ENCODE measurements around the gene PHLDB1. TPM values are rescaled to one million over a fixed set of nuclear protein-coding genes. Genes with fewer than 3 reads are reported as not detected.

PHLDB1 gene
- total and polyA plus RNA-seq, 3 donors from 2014 or later: 51.1 to 102 (median 95.9) TPM

DNA sequence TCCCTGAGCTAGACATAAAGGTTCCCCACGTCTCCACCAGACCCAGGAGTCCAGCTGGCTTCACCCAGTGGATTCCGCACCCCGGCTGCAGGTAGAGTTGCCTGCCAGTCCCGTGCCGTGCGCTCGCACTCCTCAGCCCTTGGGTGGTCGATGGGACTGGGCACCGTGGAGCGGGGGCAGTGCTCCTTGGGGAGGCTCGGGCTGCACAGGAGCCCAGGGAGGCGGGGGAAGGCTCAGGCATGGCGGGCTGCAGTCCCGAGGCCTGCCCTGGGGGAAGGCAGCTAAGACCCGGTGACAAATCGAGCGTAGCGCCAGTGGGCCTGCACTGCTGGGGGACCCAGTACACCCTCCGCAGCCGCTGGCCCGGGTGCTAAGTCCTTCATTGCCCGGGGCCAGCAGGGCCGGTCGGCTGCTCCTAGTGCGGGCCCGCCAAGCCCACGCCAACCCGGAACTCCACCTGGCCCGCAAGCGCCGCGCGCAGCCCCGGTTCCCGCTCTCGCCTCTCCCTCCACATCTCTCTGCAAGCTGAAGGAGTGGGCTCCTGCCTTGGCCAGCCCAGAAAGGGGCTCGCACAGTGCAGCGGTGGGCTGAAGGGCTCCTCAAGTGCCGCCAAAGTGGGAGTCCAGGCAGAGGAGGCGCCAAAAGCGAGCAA lies 81.6 kb downstream of the PHLDB1 start:
- peak overlapping the region; percentile 25 to 39 for H3K4me3 ChIP-seq
- no peak for TF ChIP-seq POLR2A (IDR thresholded peaks at IDR 0.05)
- no peaks in the 10 kb centered on the region for H3K9me3 ChIP-seq
- H3K36me3 ChIP-seq (ENCODE audit: low read depth, missing control alignments): no peaks in the 10 kb centered on the region
- intact Hi-C loops (cut with DNase I; ENCODE audit: low total_unique reads): loop anchor here (10.0 kb wide), 1 partner anchor 266 kb away; the partner anchor contains the start of gene UPK2
- WGBS, 2 donors: 41 to 62% methylated on average over 15 to 41 of the region's 41 CpGs
- peak overlapping the region in 1 of 2 donors; percentile 14 for H3K27ac ChIP-seq
- H3K4me1 ChIP-seq: peaks cover 11% of the 10 kb centered on the region
- DNase-seq: no peak
- no peaks in the 10 kb centered on the region for H3K27me3 ChIP-seq

DNA sequence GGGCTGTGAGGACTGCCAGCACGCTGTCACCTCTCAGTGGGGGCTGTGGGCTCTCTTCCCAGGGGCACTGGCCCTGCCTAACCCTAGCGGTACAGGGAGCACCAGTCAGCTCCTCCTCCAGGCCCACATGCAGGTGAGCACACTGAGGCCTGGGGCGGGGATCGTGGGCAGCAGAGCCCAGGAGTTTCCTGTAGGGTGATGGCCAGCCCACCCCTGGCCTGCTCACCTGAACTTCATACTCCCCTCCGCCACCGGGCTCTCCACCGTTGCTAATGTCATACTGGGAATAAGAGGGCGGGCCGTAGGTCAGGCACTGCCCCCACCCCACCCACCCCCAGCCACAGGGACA lies 82.1 kb downstream of the PHLDB1 start:
- no peak for DNase-seq
- WGBS, 2 donors: 10% methylated on average over 4 to 9 of the region's 9 CpGs
- no peaks in the 10 kb centered on the region for H3K9me3 ChIP-seq
- intact Hi-C loops (cut with DNase I; ENCODE audit: low total_unique reads): loop anchor here (10.0 kb wide), 1 partner anchor 265 kb away; the partner anchor contains the start of gene UPK2
- H3K4me3 ChIP-seq: peak overlapping the region; percentile 25 to 39
- no peaks in the 10 kb centered on the region for H3K36me3 ChIP-seq (ENCODE audit: low read depth, missing control alignments)
- peak overlapping the region in 1 of 2 donors; percentile 14 for H3K27ac ChIP-seq
- H3K27me3 ChIP-seq: no peaks in the 10 kb centered on the region
- peaks cover 11% of the 10 kb centered on the region for H3K4me1 ChIP-seq
- TF ChIP-seq, protein P1, sequence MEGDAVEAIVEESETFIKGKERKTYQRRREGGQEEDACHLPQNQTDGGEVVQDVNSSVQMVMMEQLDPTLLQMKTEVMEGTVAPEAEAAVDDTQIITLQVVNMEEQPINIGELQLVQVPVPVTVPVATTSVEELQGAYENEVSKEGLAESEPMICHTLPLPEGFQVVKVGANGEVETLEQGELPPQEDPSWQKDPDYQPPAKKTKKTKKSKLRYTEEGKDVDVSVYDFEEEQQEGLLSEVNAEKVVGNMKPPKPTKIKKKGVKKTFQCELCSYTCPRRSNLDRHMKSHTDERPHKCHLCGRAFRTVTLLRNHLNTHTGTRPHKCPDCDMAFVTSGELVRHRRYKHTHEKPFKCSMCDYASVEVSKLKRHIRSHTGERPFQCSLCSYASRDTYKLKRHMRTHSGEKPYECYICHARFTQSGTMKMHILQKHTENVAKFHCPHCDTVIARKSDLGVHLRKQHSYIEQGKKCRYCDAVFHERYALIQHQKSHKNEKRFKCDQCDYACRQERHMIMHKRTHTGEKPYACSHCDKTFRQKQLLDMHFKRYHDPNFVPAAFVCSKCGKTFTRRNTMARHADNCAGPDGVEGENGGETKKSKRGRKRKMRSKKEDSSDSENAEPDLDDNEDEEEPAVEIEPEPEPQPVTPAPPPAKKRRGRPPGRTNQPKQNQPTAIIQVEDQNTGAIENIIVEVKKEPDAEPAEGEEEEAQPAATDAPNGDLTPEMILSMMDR (IDR thresholded peaks at IDR 0.05): no peak
- no peak for TF ChIP-seq POLR2A (IDR thresholded peaks at IDR 0.05)

DNA sequence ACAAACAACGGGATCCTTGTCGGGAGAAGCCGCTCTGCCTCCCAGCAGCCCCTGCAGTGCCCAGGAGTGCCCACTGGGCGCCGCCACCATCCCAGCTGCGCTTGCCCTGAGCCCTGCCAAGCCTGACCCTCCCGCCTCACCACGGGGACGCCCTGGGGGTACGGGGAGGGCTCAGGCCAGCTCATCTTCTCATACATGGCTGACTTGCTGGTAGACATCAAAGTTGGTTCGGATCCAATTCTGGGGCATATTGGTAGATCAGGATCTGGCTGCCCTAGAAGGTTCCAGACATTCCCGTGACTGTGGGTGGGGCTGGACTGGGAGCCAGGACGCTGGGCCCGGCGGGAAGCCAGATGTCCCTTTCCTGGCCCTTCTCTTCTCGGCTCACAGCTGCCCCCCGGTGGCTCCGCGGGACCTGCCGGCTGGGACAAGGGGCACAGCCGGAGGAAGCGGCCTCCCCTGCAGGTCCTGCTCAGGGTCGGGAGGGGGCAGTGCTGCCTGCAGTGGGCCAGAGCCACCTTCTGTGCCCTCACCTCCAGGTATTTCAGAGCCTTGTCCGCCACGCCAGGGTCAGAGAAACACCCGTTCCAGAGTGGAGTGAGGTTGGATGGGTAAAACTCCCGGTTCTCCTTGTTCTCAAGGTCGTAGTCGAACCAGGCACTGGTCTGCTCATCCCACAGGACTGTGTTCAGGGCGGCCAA lies 82.6 kb downstream of the PHLDB1 start:
- intact Hi-C loops (cut with DNase I; ENCODE audit: low total_unique reads): loop anchor here (10.0 kb wide), 3 partner anchors 105 to 265 kb away; partner anchors contain the start of genes DDX6 and UPK2
- WGBS, 2 donors: 0 to 7% methylated on average over 10 to 24 of the region's 30 CpGs
- DNase-seq: peak; percentile 81
- Histone ChIP-seq H3K4me3 (peak overlapping the region; percentile 25 to 39), H3K9me3 (no peaks in the 10 kb centered on the region), H3K27me3 (no peaks in the 10 kb centered on the region), H3K27ac (peak overlapping the region; percentile 74 to 79), H3K4me1 (peaks cover 11% of the 10 kb centered on the region), H3K36me3 (ENCODE audit: low read depth, missing control alignments) (no peaks in the 10 kb centered on the region)
- TF ChIP-seq, protein P1 (IDR thresholded peaks at IDR 0.05): peak; percentile 69 to 94 (median 85)
- TF ChIP-seq POLR2A (IDR thresholded peaks at IDR 0.05): no peak

DNA sequence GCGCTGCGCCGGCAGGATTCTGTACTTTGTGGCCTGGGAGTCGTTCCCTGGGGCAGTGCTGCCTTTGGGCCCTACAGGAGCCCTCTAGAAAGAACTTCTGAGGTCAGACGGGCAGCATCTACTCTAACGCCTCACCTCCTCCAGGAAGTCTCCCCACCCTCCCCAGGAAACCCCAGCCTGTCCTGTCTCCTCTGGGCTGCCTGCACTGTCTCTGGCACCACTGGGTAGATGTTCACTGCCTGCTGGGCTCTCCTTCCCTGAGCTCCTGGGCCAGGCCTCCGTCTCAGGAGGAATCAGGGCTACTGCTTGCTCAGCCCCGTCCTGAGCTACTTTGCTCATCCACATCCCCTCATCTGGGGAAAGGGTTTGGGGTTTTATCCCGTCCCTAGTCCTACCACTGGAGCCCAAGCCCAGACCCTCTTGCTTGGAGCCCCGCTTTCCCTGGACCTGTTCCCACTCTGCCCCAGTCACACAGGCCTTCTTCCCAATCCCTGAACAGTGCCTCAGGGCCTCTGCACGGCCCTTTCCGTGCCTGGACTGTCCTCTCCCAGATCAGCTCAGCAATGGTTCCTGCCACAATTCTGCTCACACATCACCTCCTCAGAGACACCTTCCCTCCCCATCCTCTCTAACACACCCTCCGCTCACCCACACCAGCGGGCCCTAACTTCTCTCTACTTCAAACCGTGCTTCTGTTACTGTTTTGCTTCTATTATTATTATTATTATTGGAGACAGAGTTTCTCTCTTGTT lies 83.3 kb downstream of the PHLDB1 start:
- H3K9me3 ChIP-seq: no peaks in the 10 kb centered on the region
- DNase-seq: no peak
- intact Hi-C loops (cut with DNase I; ENCODE audit: low total_unique reads): loop anchor here (10.0 kb wide), 2 partner anchors 104 to 214 kb away; partner anchors contain the start of gene DDX6
- 73 to 82% methylated on average over 10 to 15 of the region's 15 CpGs for WGBS, 2 donors
- peaks cover 11% of the 10 kb centered on the region for H3K4me1 ChIP-seq
- H3K27ac ChIP-seq: no peak overlapping the region
- H3K27me3 ChIP-seq: no peaks in the 10 kb centered on the region
- TF ChIP-seq POLR2A (IDR thresholded peaks at IDR 0.05): no peak
- TF ChIP-seq, protein P1 (IDR thresholded peaks at IDR 0.05): no peak
- H3K36me3 ChIP-seq (ENCODE audit: low read depth, missing control alignments): no peaks in the 10 kb centered on the region
- peak overlapping the region in 1 of 2 donors; percentile 39 for H3K4me3 ChIP-seq
